Measurements from ENCODE around the gene RANBP9.

RANBP9 gene

DNA sequence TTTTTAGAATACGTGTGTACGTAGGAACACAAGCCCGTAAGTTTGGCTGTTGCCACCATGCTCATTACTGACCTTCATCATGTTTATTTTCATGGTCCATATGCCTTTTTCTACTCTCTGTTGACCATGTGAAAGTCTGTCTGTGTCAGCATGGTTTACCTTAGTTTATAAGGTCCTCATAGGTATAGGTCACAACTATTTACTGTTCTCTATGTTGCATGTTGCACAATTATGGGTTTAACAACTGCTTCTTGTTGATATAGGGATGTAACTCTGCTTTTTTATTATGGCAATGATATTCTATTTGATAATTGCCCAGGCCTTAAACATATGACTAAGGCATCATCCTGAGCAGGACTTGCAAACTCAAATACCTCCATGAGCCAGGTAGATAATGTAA, 13.4 kb upstream of the RANBP9 start:
- no peak for ATAC-seq
- TF ChIP-seq TCF4 (CRISPR knock-in tag; IDR thresholded peaks at IDR 0.05; ENCODE audit: borderline replicate concordance) (no peak), GLIS3 (CRISPR knock-in tag; IDR thresholded peaks at IDR 0.05) (no peak), PPARA (CRISPR knock-in tag; IDR thresholded peaks at IDR 0.05; ENCODE audit: borderline replicate concordance) (no peak), ZFP30 (CRISPR knock-in tag; IDR thresholded peaks at IDR 0.05) (no peak), ZFP3 (CRISPR knock-in tag; IDR thresholded peaks at IDR 0.05) (no peak), SNAI2 (CRISPR knock-in tag; IDR thresholded peaks at IDR 0.05) (no peak)
- TF ChIP-seq, protein P1, sequence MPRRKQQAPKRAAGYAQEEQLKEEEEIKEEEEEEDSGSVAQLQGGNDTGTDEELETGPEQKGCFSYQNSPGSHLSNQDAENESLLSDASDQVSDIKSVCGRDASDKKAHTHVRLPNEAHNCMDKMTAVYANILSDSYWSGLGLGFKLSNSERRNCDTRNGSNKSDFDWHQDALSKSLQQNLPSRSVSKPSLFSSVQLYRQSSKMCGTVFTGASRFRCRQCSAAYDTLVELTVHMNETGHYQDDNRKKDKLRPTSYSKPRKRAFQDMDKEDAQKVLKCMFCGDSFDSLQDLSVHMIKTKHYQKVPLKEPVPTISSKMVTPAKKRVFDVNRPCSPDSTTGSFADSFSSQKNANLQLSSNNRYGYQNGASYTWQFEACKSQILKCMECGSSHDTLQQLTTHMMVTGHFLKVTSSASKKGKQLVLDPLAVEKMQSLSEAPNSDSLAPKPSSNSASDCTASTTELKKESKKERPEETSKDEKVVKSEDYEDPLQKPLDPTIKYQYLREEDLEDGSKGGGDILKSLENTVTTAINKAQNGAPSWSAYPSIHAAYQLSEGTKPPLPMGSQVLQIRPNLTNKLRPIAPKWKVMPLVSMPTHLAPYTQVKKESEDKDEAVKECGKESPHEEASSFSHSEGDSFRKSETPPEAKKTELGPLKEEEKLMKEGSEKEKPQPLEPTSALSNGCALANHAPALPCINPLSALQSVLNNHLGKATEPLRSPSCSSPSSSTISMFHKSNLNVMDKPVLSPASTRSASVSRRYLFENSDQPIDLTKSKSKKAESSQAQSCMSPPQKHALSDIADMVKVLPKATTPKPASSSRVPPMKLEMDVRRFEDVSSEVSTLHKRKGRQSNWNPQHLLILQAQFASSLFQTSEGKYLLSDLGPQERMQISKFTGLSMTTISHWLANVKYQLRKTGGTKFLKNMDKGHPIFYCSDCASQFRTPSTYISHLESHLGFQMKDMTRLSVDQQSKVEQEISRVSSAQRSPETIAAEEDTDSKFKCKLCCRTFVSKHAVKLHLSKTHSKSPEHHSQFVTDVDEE (CRISPR knock-in tag; IDR thresholded peaks at IDR 0.05): no peak

DNA sequence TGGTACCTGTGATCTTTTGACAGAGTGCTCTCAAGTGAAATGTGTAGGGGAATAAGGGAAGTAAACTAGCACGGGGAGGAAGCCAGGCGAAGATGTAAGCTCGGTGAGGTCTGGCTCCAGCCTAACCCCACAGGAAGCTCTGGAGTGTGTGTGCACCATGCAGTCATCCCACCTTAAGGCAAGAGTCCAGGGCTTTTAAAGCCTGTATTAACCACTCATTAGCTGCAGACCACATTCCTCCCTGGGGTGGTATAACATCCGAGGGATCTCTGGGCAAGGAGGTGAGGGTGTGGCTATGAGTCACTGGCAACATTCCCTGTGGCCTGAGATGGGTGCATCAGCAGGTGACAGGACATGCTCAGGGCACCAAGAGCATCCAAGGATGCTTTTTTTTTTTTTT, 12.5 kb upstream of the RANBP9 start:
- TF ChIP-seq ZNF70 (CRISPR knock-in tag; IDR thresholded peaks at IDR 0.05): no peak
- TF ChIP-seq TCF4 (CRISPR knock-in tag; IDR thresholded peaks at IDR 0.05; ENCODE audit: borderline replicate concordance): no peak
- TF ChIP-seq ZFP3 (CRISPR knock-in tag; IDR thresholded peaks at IDR 0.05): no peak
- TF ChIP-seq, protein P1 (CRISPR knock-in tag; IDR thresholded peaks at IDR 0.05): no peak
- no peak for TF ChIP-seq SNAI2 (CRISPR knock-in tag; IDR thresholded peaks at IDR 0.05)
- no peak for TF ChIP-seq ARNTL (CRISPR knock-in tag; IDR thresholded peaks at IDR 0.05; ENCODE audit: borderline replicate concordance, low read depth)
- TF ChIP-seq ZNF565 (CRISPR knock-in tag; conservative IDR thresholded peaks at IDR 0.05; ENCODE audit: low read depth): no peak
- no peak for TF ChIP-seq RARB (CRISPR knock-in tag; IDR thresholded peaks at IDR 0.05)
- TF ChIP-seq PPARA (CRISPR knock-in tag; IDR thresholded peaks at IDR 0.05; ENCODE audit: borderline replicate concordance): no peak
- TF ChIP-seq OSR1 (CRISPR knock-in tag; IDR thresholded peaks at IDR 0.05): no peak
- no peak for TF ChIP-seq POU6F1 (CRISPR knock-in tag; IDR thresholded peaks at IDR 0.05; ENCODE audit: borderline replicate concordance, low read depth)
- no peak for ATAC-seq

GRCh38 chr6:13722880-13723279, 11.2 kb upstream of the RANBP9 start:
- TF ChIP-seq ZNF565 (CRISPR knock-in tag; conservative IDR thresholded peaks at IDR 0.05; ENCODE audit: low read depth) (no peak), TOX (CRISPR knock-in tag; IDR thresholded peaks at IDR 0.05; ENCODE audit: borderline replicate concordance) (no peak), ZNF70 (CRISPR knock-in tag; IDR thresholded peaks at IDR 0.05) (no peak), CSRNP3 (CRISPR knock-in tag; IDR thresholded peaks at IDR 0.05) (no peak), ZFP30 (CRISPR knock-in tag; IDR thresholded peaks at IDR 0.05) (no peak)
- TF ChIP-seq, protein P1 (CRISPR knock-in tag; IDR thresholded peaks at IDR 0.05): no peak
- ATAC-seq: no peak

Measured in SK-N-SH treated with all-trans-retinoic acid at 6 μM for 48 hours (cell line).